NCI-H2196 (cell line): ENCODE results near the gene ERI3.

Experiments
- DNase-seq: peaks from one replicate; lab custom pipeline; 2025; ENCODE audit not compliant: unreplicated experiment; lab: John Stamatoyannopoulos, UW

Gene ERI3

GRCh38 chr1:44239961-44240371 is 115.1 kb downstream of the ERI3 start:
- DNase-seq: no peak

DNA sequence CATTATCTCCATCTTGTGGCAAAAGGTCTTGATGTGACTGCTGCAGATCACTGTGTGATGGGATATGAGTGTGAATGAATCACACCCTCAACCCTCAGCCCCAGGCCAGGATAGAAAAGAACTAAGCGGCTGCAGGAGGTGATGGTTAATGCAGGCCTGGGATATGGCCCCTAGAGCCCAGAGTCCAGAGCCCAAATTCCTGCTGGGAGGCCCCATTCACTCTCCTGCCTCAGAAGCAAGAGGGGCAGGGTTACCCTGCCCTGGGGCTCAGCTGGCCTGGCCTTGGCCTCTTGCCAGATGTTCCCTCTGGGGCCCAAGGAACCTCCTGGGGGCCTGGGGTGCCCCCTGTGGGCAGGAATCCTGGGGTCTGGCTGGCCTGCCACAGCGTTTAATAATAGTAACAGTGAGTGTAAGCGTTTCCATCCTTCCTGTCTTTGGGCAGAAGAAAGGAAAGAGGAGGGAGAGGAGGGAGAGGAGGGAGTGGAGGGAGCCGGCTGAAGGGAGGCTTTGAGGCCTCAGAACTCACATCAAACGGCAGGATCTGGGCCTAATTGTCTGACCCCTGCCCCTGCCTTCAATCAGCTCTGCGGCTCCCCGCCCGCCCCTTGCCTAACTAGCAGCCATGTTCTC is 115.6 kb downstream of the ERI3 start:
- DNase-seq: no peak

- DNase-seq: no peak
Measured at GRCh38 chr1:44238660-44239059, 116.4 kb downstream of the ERI3 start.

DNA sequence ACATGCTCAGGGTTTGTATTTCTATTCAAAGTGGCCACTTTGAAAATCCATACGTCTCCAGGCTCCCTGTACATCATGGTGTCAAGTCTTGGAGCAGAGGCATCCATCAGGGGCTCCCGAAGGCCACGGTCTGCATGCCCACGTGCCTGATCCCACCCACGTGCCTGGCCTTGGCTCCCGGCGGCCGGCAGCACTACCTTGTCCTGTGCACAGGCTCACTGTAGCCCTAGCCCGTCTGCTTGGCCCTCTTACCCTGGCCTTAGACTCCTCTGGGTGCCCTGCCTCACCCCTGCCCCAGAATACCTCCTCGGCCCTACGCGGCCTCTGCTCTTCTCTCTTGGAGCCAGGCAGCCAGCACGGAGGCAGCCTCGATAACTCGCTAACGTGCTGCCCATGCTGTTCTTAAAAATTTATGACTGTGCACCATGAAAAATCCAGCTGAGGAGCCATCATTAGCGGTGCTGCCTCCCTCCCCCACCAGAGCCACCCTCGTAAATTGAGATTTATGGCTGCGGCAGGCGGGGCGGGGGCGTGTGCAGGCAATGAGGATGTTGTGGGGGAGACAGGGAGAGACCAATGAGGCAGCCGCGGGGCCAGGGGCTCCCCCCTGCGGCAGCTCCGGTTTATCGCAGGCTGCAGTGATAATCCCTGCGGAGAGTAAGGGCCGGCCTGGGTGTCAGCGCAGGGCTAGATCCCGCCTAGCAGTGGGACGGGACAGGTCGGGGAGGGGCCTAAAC is 117.2 kb downstream of the ERI3 start:
- DNase-seq: no peak

- DNase-seq: no peak
Measured at GRCh38 chr1:44236490-44237272, 118.4 kb downstream of the ERI3 start.

GRCh38 chr1:44235808-44236207 is 119.2 kb downstream of the ERI3 start:
- no peak for DNase-seq

GRCh38 chr1:44233593-44233992 is 121.5 kb downstream of the ERI3 start:
- no peak for DNase-seq

DNA sequence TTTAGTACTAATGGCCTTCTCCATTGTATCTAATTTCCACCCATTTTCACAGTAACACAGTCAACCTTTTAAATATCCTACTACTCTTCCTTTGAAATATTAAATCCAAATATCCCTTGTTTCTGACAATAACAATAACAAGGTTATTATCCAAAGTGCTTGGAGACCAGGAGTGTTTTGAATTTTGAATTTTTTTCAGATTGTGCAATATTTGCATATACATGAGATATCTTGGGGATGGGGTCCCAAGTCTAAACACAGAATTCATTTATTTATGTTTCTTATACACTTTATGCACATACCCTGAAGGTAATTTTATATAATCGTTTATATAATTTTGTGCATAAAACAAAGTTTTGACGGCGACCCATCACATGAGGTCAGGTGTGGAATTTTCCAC is 124.3 kb downstream of the ERI3 start:
- no peak for DNase-seq

- no peak for DNase-seq
Measured at GRCh38 chr1:44229435-44230167, 125.5 kb downstream of the ERI3 start.

- DNase-seq: no peak
Measured at GRCh38 chr1:44228218-44228617, 126.8 kb downstream of the ERI3 start.

DNA sequence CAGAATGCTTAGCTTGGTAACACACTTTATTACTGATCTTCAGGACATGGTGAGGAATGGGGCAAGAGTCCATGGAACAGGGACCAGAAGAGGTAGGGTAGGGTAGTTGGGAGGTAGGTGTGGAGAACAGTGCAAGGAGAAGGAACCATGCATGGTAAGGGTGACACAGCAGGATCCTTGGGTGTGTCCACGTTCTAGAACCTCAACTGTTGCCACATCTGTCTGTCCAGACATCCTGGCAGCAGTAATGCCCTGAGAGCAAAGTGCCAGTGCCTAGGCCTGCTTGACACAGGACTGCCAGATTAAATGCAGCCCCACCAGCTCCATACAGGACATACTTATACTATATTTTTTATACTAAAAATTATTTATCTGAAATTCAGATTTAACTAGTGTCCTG is 127.8 kb downstream of the ERI3 start:
- no peak for DNase-seq

DNA sequence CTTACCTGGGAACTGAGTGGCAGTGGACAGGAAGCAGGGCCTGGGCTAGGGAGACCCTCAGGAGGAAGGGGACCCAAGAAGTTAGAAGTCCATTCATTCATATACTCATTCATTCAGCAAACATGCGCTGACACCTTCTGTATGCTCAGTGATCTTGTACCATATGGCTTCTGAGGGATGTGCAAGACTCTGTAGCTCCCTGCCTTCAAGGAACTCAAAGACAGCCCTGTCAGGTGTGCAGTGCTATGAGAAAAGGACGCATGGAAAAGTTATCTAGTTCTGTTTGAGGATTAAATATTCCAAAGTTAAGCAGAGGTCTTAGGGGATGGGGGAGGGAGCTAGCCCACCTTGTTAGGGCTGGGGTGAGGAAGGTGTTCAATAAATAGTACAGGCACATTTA is 129.3 kb downstream of the ERI3 start:
- no peak for DNase-seq

- no peak for DNase-seq
Measured at GRCh38 chr1:44223187-44223610, 131.9 kb downstream of the ERI3 start.

- no peak for DNase-seq
Measured at GRCh38 chr1:44222397-44223186, 132.5 kb downstream of the ERI3 start.

DNA sequence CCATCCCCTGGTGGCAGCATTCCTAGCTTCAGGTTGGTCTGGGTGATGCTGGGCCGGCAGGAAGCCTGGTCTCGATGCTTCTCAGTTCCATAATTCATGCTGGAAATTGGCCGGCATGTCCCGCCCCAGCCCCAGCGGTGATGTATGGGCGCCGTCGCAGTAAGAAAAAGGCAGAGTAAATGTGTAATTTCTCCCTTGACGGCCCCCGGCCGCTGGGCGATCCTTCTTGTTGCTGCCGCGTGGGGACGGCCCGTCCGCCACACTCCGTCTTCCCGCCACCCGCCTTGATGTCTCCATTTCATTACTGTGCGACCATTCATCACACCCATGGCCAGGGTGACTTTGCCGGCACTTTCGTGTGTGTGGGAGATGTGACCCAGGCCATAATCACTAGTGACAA is 133.3 kb downstream of the ERI3 start:
- no peak for DNase-seq

- DNase-seq: no peak
Measured at GRCh38 chr1:44220755-44221154, 134.3 kb downstream of the ERI3 start.

DNA sequence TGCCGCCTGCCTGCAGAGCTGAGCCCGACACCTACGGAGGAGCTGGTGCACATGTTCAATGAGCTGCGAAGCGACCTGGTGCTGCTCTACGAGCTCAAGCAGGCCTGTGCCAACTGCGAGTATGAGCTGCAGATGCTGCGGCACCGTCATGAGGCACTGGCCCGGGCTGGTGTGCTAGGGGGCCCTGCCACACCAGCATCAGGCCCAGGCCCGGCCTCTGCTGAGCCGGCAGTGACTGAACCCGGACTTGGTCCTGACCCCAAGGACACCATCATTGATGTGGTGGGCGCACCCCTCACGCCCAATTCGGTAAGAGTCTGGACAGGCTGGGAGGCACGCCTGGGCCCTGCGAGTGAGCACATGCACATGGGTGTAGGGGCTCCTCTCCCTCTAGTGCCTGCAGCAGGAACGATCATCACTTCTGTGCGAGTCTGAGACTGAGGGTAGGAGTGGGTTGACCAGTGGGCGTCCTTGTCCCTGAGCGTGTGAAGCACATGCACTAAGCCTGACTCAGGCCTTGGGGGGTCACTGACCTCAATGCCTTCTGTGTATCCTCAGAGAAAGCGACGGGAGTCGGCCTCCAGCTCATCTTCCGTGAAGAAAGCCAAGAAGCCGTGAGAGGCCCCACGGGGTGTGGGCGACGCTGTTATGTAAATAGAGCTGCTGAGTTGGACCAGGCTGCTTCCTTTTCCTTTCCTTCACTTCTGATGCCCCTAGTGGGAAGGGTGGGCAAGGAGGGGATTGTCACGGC is 134.9 kb downstream of the ERI3 start:
- no peak for DNase-seq

- no peak for DNase-seq
Measured at GRCh38 chr1:44219301-44219626, 135.8 kb downstream of the ERI3 start.

DNA sequence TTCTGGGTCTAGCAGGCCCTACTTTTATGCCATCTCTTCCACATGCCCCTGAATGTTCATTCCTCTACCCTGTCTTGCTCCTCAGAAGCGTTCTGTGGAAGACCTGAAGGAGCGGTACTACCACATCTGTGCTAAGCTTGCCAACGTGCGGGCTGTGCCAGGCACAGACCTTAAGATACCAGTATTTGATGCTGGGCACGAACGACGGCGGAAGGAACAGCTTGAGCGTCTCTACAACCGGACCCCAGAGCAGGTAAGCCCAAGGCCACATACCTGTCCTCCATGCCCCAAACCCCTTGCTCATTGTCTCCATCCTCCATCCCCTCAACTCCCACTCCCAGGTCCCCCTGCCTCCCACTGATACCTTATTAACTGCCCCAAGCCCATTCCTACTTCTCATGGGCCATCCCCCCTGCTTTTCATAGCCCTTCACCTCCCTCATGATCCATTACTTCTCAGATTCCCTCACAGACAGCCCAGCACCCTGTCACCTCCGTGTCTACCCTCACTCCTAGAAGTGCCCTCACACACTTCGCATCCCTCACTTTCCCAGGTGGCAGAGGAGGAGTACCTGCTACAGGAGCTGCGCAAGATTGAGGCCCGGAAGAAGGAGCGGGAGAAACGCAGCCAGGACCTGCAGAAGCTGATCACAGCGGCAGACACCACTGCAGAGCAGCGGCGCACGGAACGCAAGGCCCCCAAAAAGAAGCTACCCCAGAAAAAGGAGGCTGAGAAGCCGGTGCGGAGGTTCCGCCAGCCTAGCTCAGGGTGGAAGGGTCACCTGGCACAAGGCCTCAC is 136.4 kb downstream of the ERI3 start:
- no peak for DNase-seq
